OCI-LY1 (cell line): ENCODE results near the gene HOXD10.

Experiments
- CTCF ChIP-seq: fragments of 200-600 bp; sonication (generic), shearing (Covaris generic); IDR thresholded peaks from 2 replicates; pipeline ENCODE4 v1.5.1; 2017; ENCODE audit warnings: mild to moderate bottlenecking, antibody characterized with exemption, low read length, moderate library complexity, mixed read lengths
- EZH2 ChIP-seq: fragments of 200-600 bp; sonication (generic), shearing (Covaris generic); IDR thresholded peaks from 2 replicates; pipeline ENCODE4 v1.8.0; 2017; ENCODE audit warnings: borderline replicate concordance, mixed run types, mild to moderate bottlenecking, antibody characterized with exemption, low read length, moderate library complexity, mixed read lengths

GRCh38 chr2:176123411-176124109, 7.0 kb downstream of the HOXD10 start:
- no peak for TF ChIP-seq CTCF
- TF ChIP-seq EZH2: no peak
